Measurements from ENCODE around the gene SRSF1.

GRCh38 chr17:58001461-58002124 is 5.5 kb downstream of the SRSF1 start:
- TF ChIP-seq EZH2 (IDR thresholded peaks at IDR 0.05) = no peak
- no peak for TF ChIP-seq POLR2AphosphoS5 (IDR thresholded peaks at IDR 0.05; ENCODE audit: borderline replicate concordance, low read depth, low read length)
- no peak for TF ChIP-seq FOXP2 (optimal IDR thresholded peaks at IDR 0.05; ENCODE audit: control extremely low read depth, extremely low read length, insufficient read depth)

Measured in SK-N-MC (cell line).